ENCODE results near the gene LNPEP. TPM values are rescaled to one million over a fixed set of nuclear protein-coding genes. Genes with fewer than 3 reads are reported as not detected.

The LNPEP gene
- total RNA-seq, 1 donor from 2014 or later: 19.6 TPM

DNA sequence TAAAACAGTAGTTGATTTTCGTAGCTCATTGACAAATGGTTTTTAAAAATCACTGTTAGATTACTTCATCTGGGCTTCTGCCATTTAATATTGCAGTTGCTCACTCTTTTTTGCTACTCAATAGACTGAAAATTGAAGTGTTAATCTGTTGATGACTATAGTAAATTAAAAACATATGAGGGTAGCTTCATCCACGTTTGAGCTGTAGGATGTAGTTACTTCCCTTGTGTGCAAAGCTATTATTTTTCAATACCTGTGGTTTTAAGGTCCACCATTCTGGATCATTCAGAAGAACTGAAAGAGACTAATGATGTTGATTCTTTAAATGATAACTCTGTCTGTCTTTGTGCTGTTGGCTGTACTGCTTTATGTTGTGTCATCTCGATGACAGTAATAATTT is 74.7 kb downstream of the LNPEP start:
- Histone ChIP-seq H3K36me3 (no peaks in the 10 kb centered on the region), H3F3A (ENCODE audit: low read depth) (no peaks in the 10 kb centered on the region), H3K9ac (no peak overlapping the region), H3K4me2 (no peak overlapping the region), H3K27ac (no peak overlapping the region), H3K9me3 (ENCODE audit: low read depth) (no peaks in the 10 kb centered on the region), H4K20me1 (ENCODE audit: low read depth) (no peaks in the 10 kb centered on the region), H2AFZ (replicated peaks) (no peak overlapping the region), H3K4me3 (no peak overlapping the region), H3K27me3 (no peaks in the 10 kb centered on the region), H3K4me1 (no peaks in the 10 kb centered on the region), H3K79me2 (ENCODE audit: low read depth) (no peaks in the 10 kb centered on the region)
- no peak for DNase-seq (ENCODE audit: low spot score)
- TF ChIP-seq EZH2phosphoT487 (IDR thresholded peaks at IDR 0.05): no peak
- no peak for TF ChIP-seq EZH2 (IDR thresholded peaks at IDR 0.05)
- TF ChIP-seq, protein P1, sequence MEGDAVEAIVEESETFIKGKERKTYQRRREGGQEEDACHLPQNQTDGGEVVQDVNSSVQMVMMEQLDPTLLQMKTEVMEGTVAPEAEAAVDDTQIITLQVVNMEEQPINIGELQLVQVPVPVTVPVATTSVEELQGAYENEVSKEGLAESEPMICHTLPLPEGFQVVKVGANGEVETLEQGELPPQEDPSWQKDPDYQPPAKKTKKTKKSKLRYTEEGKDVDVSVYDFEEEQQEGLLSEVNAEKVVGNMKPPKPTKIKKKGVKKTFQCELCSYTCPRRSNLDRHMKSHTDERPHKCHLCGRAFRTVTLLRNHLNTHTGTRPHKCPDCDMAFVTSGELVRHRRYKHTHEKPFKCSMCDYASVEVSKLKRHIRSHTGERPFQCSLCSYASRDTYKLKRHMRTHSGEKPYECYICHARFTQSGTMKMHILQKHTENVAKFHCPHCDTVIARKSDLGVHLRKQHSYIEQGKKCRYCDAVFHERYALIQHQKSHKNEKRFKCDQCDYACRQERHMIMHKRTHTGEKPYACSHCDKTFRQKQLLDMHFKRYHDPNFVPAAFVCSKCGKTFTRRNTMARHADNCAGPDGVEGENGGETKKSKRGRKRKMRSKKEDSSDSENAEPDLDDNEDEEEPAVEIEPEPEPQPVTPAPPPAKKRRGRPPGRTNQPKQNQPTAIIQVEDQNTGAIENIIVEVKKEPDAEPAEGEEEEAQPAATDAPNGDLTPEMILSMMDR (IDR thresholded peaks at IDR 0.05): no peak
- Mint-ChIP-seq H3K27ac (no peak overlapping the region), H3K4me3 (no peak overlapping the region), H3K27me3 (ENCODE audit: insufficient read depth, low read depth) (no peaks in the 10 kb centered on the region), H3K9me3 (no peaks in the 10 kb centered on the region), H3K4me1 (no peaks in the 10 kb centered on the region), H3K36me3 (peaks cover 2% of the 10 kb centered on the region)

DNA sequence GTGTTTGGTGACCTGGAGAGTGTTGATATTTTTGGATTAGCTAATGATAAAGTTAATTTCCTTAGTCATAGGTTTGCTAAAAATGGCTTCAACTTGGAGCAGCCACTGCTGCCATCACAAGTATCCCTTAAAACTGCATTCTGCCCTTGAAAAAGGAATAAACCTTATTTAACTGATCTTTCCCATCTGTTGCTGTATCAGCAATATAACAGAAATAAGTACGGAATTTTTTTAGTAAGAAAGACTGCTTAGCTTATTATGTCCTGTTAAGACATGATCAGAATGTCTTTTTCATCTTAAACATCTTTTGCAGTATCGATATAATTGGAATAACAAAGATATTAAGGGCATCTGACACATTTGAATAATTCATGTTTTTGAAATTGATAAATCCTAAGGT is 75.7 kb downstream of the LNPEP start:
- no peak overlapping the region for H3K27ac Mint-ChIP-seq
- H2AFZ ChIP-seq (replicated peaks): no peak overlapping the region
- no peak overlapping the region for H3K4me3 ChIP-seq
- no peaks in the 10 kb centered on the region for H3K4me1 ChIP-seq
- no peak for DNase-seq (ENCODE audit: low spot score)
- no peaks in the 10 kb centered on the region for H3K36me3 ChIP-seq
- H3K9me3 ChIP-seq (ENCODE audit: low read depth): no peaks in the 10 kb centered on the region
- H3K79me2 ChIP-seq (ENCODE audit: low read depth): no peaks in the 10 kb centered on the region
- no peaks in the 10 kb centered on the region for H4K20me1 ChIP-seq (ENCODE audit: low read depth)
- peaks cover 2% of the 10 kb centered on the region for H3K36me3 Mint-ChIP-seq
- no peaks in the 10 kb centered on the region for H3F3A ChIP-seq (ENCODE audit: low read depth)
- no peak overlapping the region for H3K4me2 ChIP-seq
- no peaks in the 10 kb centered on the region for H3K4me1 Mint-ChIP-seq
- H3K27me3 Mint-ChIP-seq (ENCODE audit: insufficient read depth, low read depth): no peaks in the 10 kb centered on the region
- no peak overlapping the region for H3K9ac ChIP-seq
- no peak overlapping the region for H3K4me3 Mint-ChIP-seq
- no peaks in the 10 kb centered on the region for H3K9me3 Mint-ChIP-seq
- no peaks in the 10 kb centered on the region for H3K27me3 ChIP-seq
- no peak overlapping the region for H3K27ac ChIP-seq
- TF ChIP-seq, protein P1 (IDR thresholded peaks at IDR 0.05): no peak
- no peak for TF ChIP-seq EZH2phosphoT487 (IDR thresholded peaks at IDR 0.05)
- TF ChIP-seq EZH2 (IDR thresholded peaks at IDR 0.05): no peak

DNA sequence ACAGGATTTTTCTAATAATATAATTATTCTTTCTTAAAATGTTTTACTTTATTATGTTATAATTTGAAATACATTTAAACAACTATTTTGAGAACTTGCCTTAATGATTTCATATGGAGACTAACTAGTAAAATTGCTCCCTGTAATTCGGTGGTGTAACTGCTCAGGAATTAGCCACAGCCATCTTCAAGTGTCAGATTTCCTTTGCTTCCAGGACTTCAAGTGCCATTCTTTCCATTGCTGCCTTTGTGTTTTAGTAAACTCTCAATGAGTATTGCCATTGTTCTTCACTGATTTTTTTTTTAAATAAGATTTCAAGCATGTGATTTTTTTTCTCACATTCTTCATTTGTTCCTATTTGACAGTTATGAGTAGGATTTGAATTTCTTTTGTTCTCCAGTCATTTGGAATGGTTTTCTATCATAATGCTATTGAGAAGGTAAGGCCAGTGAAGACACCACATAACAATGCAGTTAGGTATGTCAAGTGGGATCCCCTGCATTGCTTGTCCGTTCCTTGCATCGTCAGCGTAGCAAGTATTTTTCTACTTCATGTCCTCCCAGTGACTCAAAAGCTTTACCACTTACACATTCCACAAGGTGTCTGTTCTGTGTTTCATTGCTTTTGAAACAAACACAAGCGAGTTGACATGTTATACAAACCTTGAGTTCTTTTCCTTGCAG is 83.7 kb downstream of the LNPEP start:
- no peak overlapping the region for H3K4me3 ChIP-seq
- peaks cover 3% of the 10 kb centered on the region for H3K4me1 Mint-ChIP-seq
- no peak overlapping the region for H3K27ac Mint-ChIP-seq
- H3K4me1 ChIP-seq: peaks cover 9% of the 10 kb centered on the region
- no peaks in the 10 kb centered on the region for H4K20me1 ChIP-seq (ENCODE audit: low read depth)
- no peaks in the 10 kb centered on the region for H3K27me3 ChIP-seq
- no peaks in the 10 kb centered on the region for H3K79me2 ChIP-seq (ENCODE audit: low read depth)
- H3K36me3 ChIP-seq: no peaks in the 10 kb centered on the region
- no peak for TF ChIP-seq EZH2 (IDR thresholded peaks at IDR 0.05)
- no peak for TF ChIP-seq EZH2phosphoT487 (IDR thresholded peaks at IDR 0.05)
- TF ChIP-seq, protein P1 (IDR thresholded peaks at IDR 0.05): no peak
- no peaks in the 10 kb centered on the region for H3K9me3 Mint-ChIP-seq
- H3K4me2 ChIP-seq: peak overlapping the region; percentile 0
- no peak overlapping the region for H3K27ac ChIP-seq
- no peaks in the 10 kb centered on the region for H3F3A ChIP-seq (ENCODE audit: low read depth)
- H2AFZ ChIP-seq (replicated peaks): no peak overlapping the region
- peaks cover 9% of the 10 kb centered on the region for H3K36me3 Mint-ChIP-seq
- no peak overlapping the region for H3K9ac ChIP-seq
- no peaks in the 10 kb centered on the region for H3K9me3 ChIP-seq (ENCODE audit: low read depth)
- no peak overlapping the region for H3K4me3 Mint-ChIP-seq
- DNase-seq (ENCODE audit: low spot score): peak; percentile 55
- no peaks in the 10 kb centered on the region for H3K27me3 Mint-ChIP-seq (ENCODE audit: insufficient read depth, low read depth)

All from neural progenitor cell (in vitro differentiated cells).